Tibial artery (tissue), 4 donors: ENCODE data around the gene FAM131A.

ENCODE experiments used
- DNase-seq, 2 donors: peaks; one replicate each; pipeline ENCODE4 v3.0.0-alpha.2; 2019
- H3K27ac ChIP-seq, 2 donors: fragments of 200-600 bp; sonication (generic) in 1 of 2; 1 replicate in 1 of 2; 2 replicates in 1 of 2; pipeline ENCODE4 v1.5.1; 2018 to 2019; ENCODE audit warnings: mild to moderate bottlenecking in 1 of 2
- H3K27me3 ChIP-seq, 2 donors: fragments of 200-600 bp; sonication (generic) in 1 of 2; one replicate each; pipeline versions ENCODE4 v1.5.1 to v1.6.0; 2016 to 2019
- H3K36me3 ChIP-seq, 3 donors: fragments of 200-600 bp; sonication (generic) in 2 of 3; one replicate each; pipeline ENCODE4 v1.5.1; 2016 to 2019; ENCODE audit warnings: mild to moderate bottlenecking in 2 of 3
- H3K4me1 ChIP-seq, 4 donors: fragments of 200-600 bp; sonication (generic) in 2 of 4; 1 replicate in 3 of 4; 2 replicates in 1 of 4; pipeline ENCODE4 v1.5.1; 2016 to 2019
- H3K4me3 ChIP-seq, 2 donors: fragments of 200-600 bp; sonication (generic) in 1 of 2; 1 replicate in 1 of 2; 2 replicates in 1 of 2; pipeline ENCODE4 v1.5.1; 2018 to 2019; ENCODE audit warnings: mild to moderate bottlenecking in 2 of 2
- H3K9me3 ChIP-seq, 3 donors: fragments of 200-600 bp; sonication (generic) in 1 of 3; one replicate each; pipeline ENCODE4 v1.5.1; 2016 to 2019
- CTCF ChIP-seq, 2 experiments: fragments of 200-600 bp in 1 of 2; fragments of 450-650 bp in 1 of 2; IDR thresholded peaks; one replicate each; pipeline ENCODE4 v1.5.1; 2017 to 2019; ENCODE audit warnings: antibody characterized with exemption in 2 of 2, mild to moderate bottlenecking in 1 of 2, moderate library complexity in 1 of 2
- intact Hi-C: fragments of 100-400 bp; cut with DNase I; formaldehyde crosslinking; loops from one replicate; pipeline ENCODE4 v1.15.0; 2023; ENCODE audit warnings: low total_unique reads

FAM131A gene

GRCh38 chr3:184360070-184360928 lies 22.9 kb downstream of the FAM131A start:
- intact Hi-C loops = no loop called here
- no peak for TF ChIP-seq CTCF (IDR thresholded peaks at IDR 0.05)
- Histone ChIP-seq H3K27me3 (no peaks in the 10 kb centered on the region), H3K36me3 (peaks cover 0 to 31% (median 1%) of the 10 kb centered on the region in 3 donors), H3K4me3 (peak overlapping the region; percentile 69 to 96), H3K27ac (peak overlapping the region; percentile 97 to 98), H3K9me3 (no peaks in the 10 kb centered on the region), H3K4me1 (peaks cover 0 to 35% (median 18%) of the 10 kb centered on the region in 4 donors)
- no peak for DNase-seq

- peaks cover 0 to 35% (median 18%) of the 10 kb centered on the region in 4 donors for H3K4me1 ChIP-seq
- DNase-seq = no peak
- no peak for TF ChIP-seq CTCF (IDR thresholded peaks at IDR 0.05)
- peaks cover 0 to 28% (median under 1%) of the 10 kb centered on the region in 3 donors for H3K36me3 ChIP-seq
- H3K27me3 ChIP-seq = no peaks in the 10 kb centered on the region
- H3K4me3 ChIP-seq = peak overlapping the region; percentile 69 to 96
- no peaks in the 10 kb centered on the region for H3K9me3 ChIP-seq
- intact Hi-C loops = no loop called here
- H3K27ac ChIP-seq = peak overlapping the region; percentile 97 to 98
Observed at GRCh38 chr3:184360929-184361531, 23.6 kb downstream of the FAM131A start.

GRCh38 chr3:184361532-184361931 lies 24.1 kb downstream of the FAM131A start, which contains the start of the genes CLCN2 and POLR2H:
Gene CLCN2 (minus strand): TSS chr3:184361605. CDS start chr3:184361479, 126 bp downstream.
Gene POLR2H (plus strand): TSS chr3:184361710. CDS start chr3:184363493, 1,783 bp downstream.
- no peaks in the 10 kb centered on the region for H3K27me3 ChIP-seq
- TF ChIP-seq CTCF (IDR thresholded peaks at IDR 0.05) = no peak
- H3K27ac ChIP-seq = peak within 1 kb of the TSS; percentile 97 to 98
- H3K4me1 ChIP-seq = peaks cover 0 to 35% (median 18%) of the 10 kb centered on the region in 4 donors
- intact Hi-C loops = no loop called here
- H3K9me3 ChIP-seq = no peaks in the 10 kb centered on the region
- DNase-seq = peak; percentile 37 to 77
- peak within 1 kb of the TSS; percentile 69 to 96 for H3K4me3 ChIP-seq
- H3K36me3 ChIP-seq = peaks cover 0 to 33% (median 5%) of the 10 kb centered on the region in 3 donors

GRCh38 chr3:184361932-184362667 lies 24.7 kb downstream of the FAM131A start:
- Histone ChIP-seq H3K4me1 (peaks cover 0 to 35% (median 18%) of the 10 kb centered on the region in 4 donors), H3K9me3 (no peaks in the 10 kb centered on the region), H3K27me3 (no peaks in the 10 kb centered on the region), H3K4me3 (peak overlapping the region; percentile 69 to 96), H3K36me3 (peaks cover 0 to 34% (median 9%) of the 10 kb centered on the region in 3 donors), H3K27ac (peak overlapping the region; percentile 97 to 98)
- TF ChIP-seq CTCF (IDR thresholded peaks at IDR 0.05) = no peak
- peak; percentile 78 to 88 for DNase-seq
- intact Hi-C loops = loop anchor here (2.0 kb wide), 1 partner anchor 25 kb away; the partner anchor contains the start of gene FAM131A
